H9 (cell line): ENCODE measurements around the gene MTIF2. TPM values are rescaled to one million over a fixed set of nuclear protein-coding genes. Genes with fewer than 3 reads are reported as not detected.

Experiments
- DNase-seq: peaks from one replicate; pipeline ENCODE4 v3.0.0-alpha.2; 2017
- H2AFZ ChIP-seq: one replicate; pipeline ENCODE4 v1.6.1; 2013; ENCODE audit warnings: mild to moderate bottlenecking, low read length, control low read depth, moderate library complexity
- H2AK5ac ChIP-seq: 2 replicates; pipeline ENCODE4 v1.6.1; 2013; ENCODE audit warnings: low read length, control low read depth, mixed read lengths; ENCODE audit not compliant: insufficient read length
- H2BK120ac ChIP-seq: one replicate; pipeline ENCODE4 v1.6.1; 2013; ENCODE audit warnings: low read depth, mild to moderate bottlenecking, low read length, control low read depth, inconsistent platforms; ENCODE audit not compliant: poor library complexity, severe bottlenecking
- H2BK12ac ChIP-seq: 2 replicates; pipeline ENCODE4 v1.6.1; 2013; ENCODE audit warnings: low read length, control low read depth, mixed read lengths, low read depth; ENCODE audit not compliant: insufficient read length
- H2BK15ac ChIP-seq: 2 replicates; pipeline ENCODE4 v1.6.1; 2013; ENCODE audit warnings: low read depth, low read length, control low read depth
- H2BK20ac ChIP-seq: one replicate; pipeline ENCODE4 v1.6.1; 2013; ENCODE audit warnings: low read depth, mild to moderate bottlenecking, low read length, control low read depth, inconsistent platforms; ENCODE audit not compliant: poor library complexity, severe bottlenecking
- H2BK5ac ChIP-seq: 2 replicates; pipeline ENCODE4 v1.6.1; 2013; ENCODE audit warnings: low read length, control low read depth, mixed read lengths; ENCODE audit not compliant: insufficient read length
- H3K14ac ChIP-seq: 2 replicates; pipeline ENCODE4 v1.6.1; 2013; ENCODE audit warnings: low read length, control low read depth; ENCODE audit not compliant: insufficient read depth
- H3K18ac ChIP-seq: 2 replicates; pipeline ENCODE4 v1.6.1; 2013; ENCODE audit warnings: low read depth, mild to moderate bottlenecking, mixed read lengths, low read length, control low read depth; ENCODE audit not compliant: insufficient read length
- H3K23ac ChIP-seq: 2 replicates; pipeline ENCODE4 v1.6.1; 2013; ENCODE audit warnings: low read length, control low read depth, mixed read lengths, low read depth; ENCODE audit not compliant: insufficient read length
- H3K23me2 ChIP-seq: 2 replicates; pipeline ENCODE4 v1.6.1; 2013; ENCODE audit warnings: low read depth, mild to moderate bottlenecking, mixed read lengths, low read length, control low read depth; ENCODE audit not compliant: insufficient read length, poor library complexity, severe bottlenecking
- H3K27ac ChIP-seq: 2 replicates; pipeline ENCODE4 v1.5.1; 2013; ENCODE audit warnings: low read length, control low read depth, mixed read lengths, low read depth; ENCODE audit not compliant: insufficient read length
- H3K27me3 ChIP-seq: 2 replicates; pipeline ENCODE4 v1.6.1; 2013; ENCODE audit warnings: low read length, control low read depth, inconsistent platforms; ENCODE audit not compliant: insufficient read depth
- H3K4ac ChIP-seq: 2 replicates; pipeline ENCODE4 v1.6.1; 2013; ENCODE audit warnings: low read depth, mild to moderate bottlenecking, control low read depth, inconsistent platforms, low read length, moderate library complexity
- H3K4me1 ChIP-seq: 2 replicates; pipeline ENCODE4 v1.6.1; 2013; ENCODE audit warnings: low read length, control low read depth, inconsistent platforms; ENCODE audit not compliant: insufficient read depth
- H3K4me2 ChIP-seq: 2 replicates; pipeline ENCODE4 v1.6.1; 2013; ENCODE audit warnings: low read length, control low read depth, mixed read lengths; ENCODE audit not compliant: insufficient read length, insufficient read depth
- H3K56ac ChIP-seq: 2 replicates; pipeline ENCODE4 v1.6.1; 2013; ENCODE audit warnings: low read depth, mild to moderate bottlenecking, mixed read lengths, low read length, control low read depth; ENCODE audit not compliant: insufficient read length
- H3K79me1 ChIP-seq: 2 replicates; pipeline ENCODE4 v1.6.1; 2013; ENCODE audit warnings: low read depth, mild to moderate bottlenecking, moderate library complexity, low read length, control low read depth, inconsistent platforms; ENCODE audit not compliant: insufficient read depth, poor library complexity, severe bottlenecking
- H3K79me2 ChIP-seq: 2 replicates; pipeline ENCODE4 v1.6.1; 2013; ENCODE audit warnings: low read length, control low read depth, inconsistent platforms; ENCODE audit not compliant: insufficient read depth
- H3K9ac ChIP-seq: 2 replicates; pipeline ENCODE4 v1.6.1; 2013; ENCODE audit warnings: low read length, control low read depth, mixed read lengths; ENCODE audit not compliant: insufficient read length; ENCODE audit errors: extremely low read depth
- H3K9me3 ChIP-seq: one replicate; pipeline ENCODE4 v1.6.1; 2013; ENCODE audit warnings: low read depth, low read length, inconsistent platforms; ENCODE audit not compliant: control insufficient read depth
- H3T11ph ChIP-seq: one replicate; pipeline ENCODE4 v1.6.1; 2013; ENCODE audit warnings: mild to moderate bottlenecking, low read length, control low read depth, inconsistent platforms
- H4K20me1 ChIP-seq: one replicate; pipeline ENCODE4 v1.6.1; 2013; ENCODE audit not compliant: control insufficient read depth, insufficient read length, insufficient read depth
- H4K5ac ChIP-seq: 2 replicates; pipeline ENCODE4 v1.6.1; 2013; ENCODE audit warnings: low read depth, mild to moderate bottlenecking, mixed read lengths, low read length, control low read depth; ENCODE audit not compliant: insufficient read length
- H4K8ac ChIP-seq: replicated peaks from 2 replicates; pipeline ENCODE4 v1.6.1; 2013; ENCODE audit warnings: low read length, control low read depth, mixed read lengths, low read depth; ENCODE audit not compliant: insufficient read length
- H4K91ac ChIP-seq: 2 replicates; pipeline ENCODE4 v1.6.1; 2013; ENCODE audit warnings: low read depth, mild to moderate bottlenecking, moderate library complexity, mixed read lengths, low read length, control low read depth; ENCODE audit not compliant: insufficient read length
- H3K27ac Mint-ChIP-seq, 3 experiments: 2 replicates in 2 of 3; 3 replicates in 1 of 3; pipeline ENCODE4 v1.8.0; 2020 to 2021; ENCODE audit warnings: mixed read lengths in 3 of 3, mild to moderate bottlenecking in 1 of 3, moderate library complexity in 1 of 3
- H3K27me3 Mint-ChIP-seq: 2 replicates; pipeline ENCODE4 v1.8.0; 2021; ENCODE audit warnings: low read depth, mild to moderate bottlenecking, moderate library complexity, mixed read lengths
- H3K36me3 Mint-ChIP-seq, 3 experiments: 2 replicates in 2 of 3; 3 replicates in 1 of 3; pipeline ENCODE4 v1.8.0; 2020 to 2021; ENCODE audit warnings: low read depth in 3 of 3, mixed read lengths in 3 of 3; ENCODE audit not compliant: insufficient read depth in 1 of 3
- H3K4me1 Mint-ChIP-seq, 2 experiments: 2 replicates each; pipeline ENCODE4 v1.8.0; 2020; ENCODE audit warnings: mixed read lengths in 2 of 2
- H3K4me3 Mint-ChIP-seq, 2 experiments: 2 replicates in 1 of 2; 3 replicates in 1 of 2; pipeline ENCODE4 v1.8.0; 2020 to 2021; ENCODE audit warnings: mild to moderate bottlenecking in 2 of 2, mixed read lengths in 2 of 2, moderate library complexity in 1 of 2
- H3K9me3 Mint-ChIP-seq, 2 experiments: 2 replicates in 1 of 2; 3 replicates in 1 of 2; pipeline ENCODE4 v1.8.0; 2020; ENCODE audit warnings: mild to moderate bottlenecking in 2 of 2, mixed read lengths in 2 of 2, moderate library complexity in 1 of 2
- CTCF ChIP-seq: fragments of 200-600 bp; sonication (generic); conservative IDR thresholded peaks from 3 replicates; pipeline ENCODE4 v1.8.0; 2021; ENCODE audit warnings: antibody characterized with exemption, mild to moderate bottlenecking
- WGBS: extraction: QIAGEN DNeasy Blood & Tissue Kit; methylation state at CpG from one replicate; pipeline ENCODE4 v1.1.7; 2013; ENCODE audit warnings: missing lambda C conversion rate, low lambda C conversion rate, mixed read lengths; ENCODE audit not compliant: insufficient read length; ENCODE audit errors: extremely low coverage; 5-methylcytosine and 5-hydroxymethylcytosine counted together
- total RNA-seq: library from RNA; stranded (reverse); gene quantifications from 2 replicates; pipeline ENCODE4 v1.2.1, GENCODE V29; 2021

MTIF2 gene
- total RNA-seq, 1 experiment from 2014 or later: 35.6 TPM

DNA sequence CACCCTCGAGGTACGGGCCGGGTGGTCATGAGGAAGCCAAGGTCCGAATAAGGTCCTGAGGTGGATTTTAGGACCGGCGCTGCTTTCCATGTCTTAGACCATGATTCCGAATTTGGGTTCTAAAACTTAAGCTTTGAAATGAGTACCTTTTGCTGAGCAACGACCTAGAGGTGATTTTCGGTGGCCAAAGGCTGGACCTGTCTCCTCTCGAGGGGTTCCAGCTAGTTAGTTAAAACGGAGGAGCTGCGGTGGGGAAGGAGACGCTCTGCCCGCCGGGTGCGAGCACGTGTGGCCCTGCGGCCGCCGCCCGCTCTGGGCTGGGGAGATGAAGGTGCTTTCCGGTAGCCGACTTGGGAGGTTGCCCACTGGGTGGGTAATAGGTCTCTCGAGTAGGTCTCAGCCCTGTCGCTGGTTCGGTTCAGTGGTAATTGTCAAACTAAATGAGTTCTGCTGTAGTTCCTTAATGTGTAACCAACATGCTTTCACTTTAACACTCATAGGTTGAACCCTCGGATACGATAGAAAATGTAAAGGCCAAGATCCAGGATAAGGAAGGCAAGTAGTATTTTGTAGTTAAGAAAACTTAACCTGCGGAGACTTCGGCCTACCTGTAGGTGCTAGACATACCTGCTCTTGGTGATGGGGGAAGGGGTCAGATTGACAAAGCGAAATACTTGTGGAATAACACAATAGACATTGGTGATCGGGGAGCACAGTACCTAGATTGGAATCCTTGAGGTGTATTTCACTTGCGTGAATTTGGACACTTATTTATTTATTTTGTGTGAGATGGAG, 36.0 kb downstream of the MTIF2 start:
- WGBS: no CpG with 5 or more reads among the region's 33 CpGs
- peaks cover 10% of the 10 kb centered on the region for H3K79me2 ChIP-seq

More for the DNA sequence above, 36.0 kb downstream of the MTIF2 start:
- no peak overlapping the region for H2BK5ac ChIP-seq
- H2BK12ac ChIP-seq: no peak overlapping the region
- no peak overlapping the region for H4K5ac ChIP-seq
- no peak for TF ChIP-seq CTCF
- H3K4ac ChIP-seq: no peak overlapping the region; the same call in 1 of the 2 replicates
- H2AFZ ChIP-seq: no peak overlapping the region
- H3K9me3 ChIP-seq: no peaks in the 10 kb centered on the region
- Mint-ChIP-seq H3K27me3 (no peaks in the 10 kb centered on the region; the same call in 1 of the 2 replicates), H3K9me3 (no peaks in the 10 kb centered on the region; a peak in 1 of 5 replicates), H3K4me1 (peaks cover 19 to 24% of the 10 kb centered on the region in 2 experiments), H3K4me3 (peak overlapping the region; percentile 97 to 99), H3K36me3 (peaks cover 31 to 58% (median 42%) of the 10 kb centered on the region in 3 experiments), H3K27ac (peak overlapping the region; percentile 99 to 100 (median 100))
- H3K23ac ChIP-seq: no peak overlapping the region
- peak overlapping the region; percentile 89 for H3K9ac ChIP-seq
- no peaks in the 10 kb centered on the region for H3K4me1 ChIP-seq
- no peak overlapping the region for H2BK20ac ChIP-seq
- H4K91ac ChIP-seq: no peak overlapping the region
- no peak overlapping the region for H3T11ph ChIP-seq
- no peak overlapping the region for H2AK5ac ChIP-seq
- H3K14ac ChIP-seq: peak overlapping the region; percentile 85; the same call in 1 of the 2 replicates
- H3K23me2 ChIP-seq: peaks cover 10% of the 10 kb centered on the region
- H3K4me2 ChIP-seq: peak overlapping the region; percentile 99
- H2BK120ac ChIP-seq: no peak overlapping the region
- no peaks in the 10 kb centered on the region for H4K20me1 ChIP-seq
- no peak for DNase-seq
- H2BK15ac ChIP-seq: no peak overlapping the region
- peak overlapping the region; percentile 28 for H3K18ac ChIP-seq
- peak overlapping the region; percentile 92 for H3K27ac ChIP-seq
- no peak overlapping the region for H3K56ac ChIP-seq
- H3K79me1 ChIP-seq: peaks cover 7% of the 10 kb centered on the region
- no peaks in the 10 kb centered on the region for H3K27me3 ChIP-seq
- H4K8ac ChIP-seq: no peak overlapping the region
